Measurements from ENCODE around the gene CLBA1.
"Not testable (repeated sequence)": the region's sequence is repeated elsewhere in the genome, so short reads cannot be mapped to it uniquely, and the experiment has no call there.

The CLBA1 gene

GRCh38 chr14:105026033-105026785, 40.6 kb downstream of the CLBA1 start:
- no peak for DNase-seq

- DNase-seq = peak; percentile 12
Measured at GRCh38 chr14:105026802-105027563, 41.4 kb downstream of the CLBA1 start.

- not testable (repeated sequence) for DNase-seq
Measured at GRCh38 chr14:105027718-105028117, 42.1 kb downstream of the CLBA1 start.

DNA sequence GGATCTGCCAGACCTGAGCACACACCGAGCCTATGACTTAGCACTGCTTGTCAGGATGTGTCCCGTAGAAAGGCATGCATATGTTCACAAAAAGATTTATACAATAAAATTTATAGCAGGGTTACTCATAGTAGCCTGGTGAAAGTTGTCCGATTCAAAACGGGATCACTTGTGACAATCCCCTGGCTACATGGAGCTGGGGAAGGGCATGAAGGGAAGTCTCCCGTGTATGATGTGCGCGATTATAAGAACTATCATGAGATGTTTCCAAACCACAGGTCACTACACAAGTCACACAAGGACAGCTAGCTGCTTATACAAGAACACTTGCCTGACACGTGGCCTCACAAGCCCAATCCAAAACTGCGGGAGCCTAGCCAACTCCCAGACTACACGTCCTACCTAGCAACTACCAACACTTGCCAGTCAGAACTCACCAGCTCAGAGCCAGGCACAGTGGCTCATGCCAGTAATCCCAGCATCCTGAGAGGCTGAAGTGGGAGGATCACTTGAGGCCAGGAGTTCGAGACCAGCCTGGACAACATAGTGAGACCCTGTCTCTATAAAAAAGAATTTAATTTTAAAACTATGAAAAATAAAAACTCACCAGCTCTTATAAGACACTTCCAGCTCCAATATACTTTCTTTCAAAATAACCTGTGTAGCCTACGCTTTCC, 42.8 kb downstream of the CLBA1 start:
- DNase-seq = no peak

DNA sequence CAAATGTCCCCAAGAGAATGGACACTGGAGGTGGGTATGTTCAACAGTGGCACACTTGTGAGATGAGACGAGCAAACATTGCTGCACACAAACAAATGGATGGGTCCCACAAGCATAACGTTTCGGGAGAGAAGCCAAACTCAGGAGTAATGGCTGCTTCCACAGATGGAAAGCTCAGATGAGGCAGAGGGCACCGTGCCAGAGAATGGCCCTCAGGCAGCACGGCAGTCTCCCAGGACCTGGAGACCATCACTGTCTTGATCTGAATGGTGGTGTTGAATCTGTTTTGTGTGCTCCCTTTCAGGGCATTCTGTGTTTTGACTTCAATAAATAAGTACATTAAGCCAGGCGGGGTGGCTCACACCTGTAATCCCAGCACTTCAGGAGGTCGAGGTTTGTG, 43.8 kb downstream of the CLBA1 start:
- no peak for DNase-seq

DNA sequence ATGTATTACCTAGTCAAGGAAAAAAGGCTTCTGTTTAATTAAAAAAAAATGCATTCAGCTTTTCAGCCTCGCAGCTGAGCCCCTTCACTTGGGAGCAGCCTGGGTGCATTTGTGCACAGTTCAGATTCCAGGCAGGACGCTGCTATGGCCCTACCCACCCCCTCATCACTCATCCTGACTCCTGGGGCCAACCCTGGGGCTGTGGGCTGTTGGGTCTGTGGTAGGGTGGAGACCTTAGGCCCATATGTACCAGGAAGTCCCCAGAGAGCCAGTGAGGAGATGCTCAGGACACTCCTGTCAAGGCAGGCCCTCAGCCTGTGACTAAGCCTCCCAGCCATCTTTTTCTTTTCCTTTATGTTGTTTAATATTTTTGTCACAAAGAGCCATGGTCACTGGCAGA, 44.6 kb downstream of the CLBA1 start:
- DNase-seq = no peak

- DNase-seq = no peak
Measured at GRCh38 chr14:105030836-105031396, 45.3 kb downstream of the CLBA1 start.

- DNase-seq = not testable (repeated sequence)
Measured at GRCh38 chr14:105032451-105032901, 46.9 kb downstream of the CLBA1 start.

DNA sequence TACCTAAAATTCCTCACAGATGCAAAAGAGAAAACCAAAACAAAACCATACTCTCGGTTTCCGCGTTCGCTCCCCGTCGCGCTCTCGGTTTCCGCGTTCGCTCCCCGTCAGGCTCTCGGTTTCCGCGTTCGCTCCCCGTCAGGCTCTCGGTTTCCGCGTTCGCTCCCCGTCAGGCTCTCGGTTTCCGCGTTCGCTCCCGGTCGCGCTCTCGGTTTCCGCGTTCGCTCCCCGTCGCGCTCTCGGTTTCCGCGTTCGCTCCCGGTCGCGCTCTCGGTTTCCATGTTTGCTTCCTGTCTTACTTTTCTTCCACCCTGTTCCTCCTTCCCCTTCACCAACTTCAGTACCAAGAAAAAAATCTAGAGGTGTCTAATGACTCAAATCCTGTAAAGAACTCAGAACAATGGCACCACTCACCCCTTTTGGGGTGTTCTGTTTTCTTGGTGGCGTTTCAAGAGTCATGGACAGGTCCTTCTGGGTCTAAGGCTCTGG, 47.9 kb downstream of the CLBA1 start:
- not testable (repeated sequence) for DNase-seq

DNA sequence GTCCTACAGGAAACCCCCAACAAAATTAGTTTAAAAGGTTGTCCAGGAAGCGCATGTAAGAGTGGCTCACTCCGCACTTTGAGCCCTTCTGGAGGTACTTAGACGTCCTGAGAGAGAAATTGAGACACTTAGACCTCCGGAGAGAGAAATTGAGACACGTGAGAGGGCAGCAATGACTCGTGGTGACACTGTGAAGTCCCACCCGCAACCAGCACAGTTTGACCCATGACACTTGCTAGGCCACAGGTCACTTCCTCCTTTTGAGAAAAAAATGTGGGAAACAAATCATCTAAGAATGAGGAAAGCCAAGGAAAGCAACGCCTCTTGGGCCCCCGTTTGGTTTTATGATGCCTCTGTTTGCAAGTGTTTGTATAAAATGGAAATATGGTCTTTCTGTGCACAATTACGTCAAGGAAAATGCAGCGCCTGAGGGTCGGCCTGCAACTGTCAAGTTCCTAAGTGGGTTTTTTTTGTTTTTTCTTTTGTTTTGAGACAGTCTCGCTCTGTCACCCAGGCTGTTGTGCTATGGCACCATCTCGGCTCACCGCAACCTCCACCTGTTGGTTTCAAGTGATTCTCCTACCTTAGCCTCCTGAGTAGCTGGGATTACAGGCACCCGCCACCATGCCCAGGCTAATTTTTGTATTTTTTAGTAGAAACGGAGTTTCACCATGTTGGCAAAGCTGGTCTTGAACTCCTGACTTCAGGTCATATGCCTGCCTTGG, 48.9 kb downstream of the CLBA1 start:
- no peak for DNase-seq

DNA sequence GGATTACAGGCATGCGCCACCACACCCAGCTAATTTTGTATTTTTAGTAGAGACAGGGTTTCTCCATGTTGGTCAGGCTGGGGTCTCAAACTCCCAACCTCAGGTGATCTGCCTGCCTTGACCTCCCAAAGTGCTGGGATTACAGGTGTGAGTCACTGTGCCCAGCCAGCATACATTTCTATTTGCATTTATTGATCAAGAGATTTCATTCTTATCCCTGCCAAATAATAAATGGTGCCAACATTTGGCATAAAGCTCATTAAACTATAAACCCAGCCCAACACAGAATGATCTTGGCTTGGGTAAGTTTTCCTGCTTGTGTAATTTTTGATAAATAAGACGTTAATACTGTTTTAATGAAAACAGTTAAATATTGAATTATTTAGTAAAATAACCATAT, 50.0 kb downstream of the CLBA1 start:
- DNase-seq = not testable (repeated sequence)

DNA sequence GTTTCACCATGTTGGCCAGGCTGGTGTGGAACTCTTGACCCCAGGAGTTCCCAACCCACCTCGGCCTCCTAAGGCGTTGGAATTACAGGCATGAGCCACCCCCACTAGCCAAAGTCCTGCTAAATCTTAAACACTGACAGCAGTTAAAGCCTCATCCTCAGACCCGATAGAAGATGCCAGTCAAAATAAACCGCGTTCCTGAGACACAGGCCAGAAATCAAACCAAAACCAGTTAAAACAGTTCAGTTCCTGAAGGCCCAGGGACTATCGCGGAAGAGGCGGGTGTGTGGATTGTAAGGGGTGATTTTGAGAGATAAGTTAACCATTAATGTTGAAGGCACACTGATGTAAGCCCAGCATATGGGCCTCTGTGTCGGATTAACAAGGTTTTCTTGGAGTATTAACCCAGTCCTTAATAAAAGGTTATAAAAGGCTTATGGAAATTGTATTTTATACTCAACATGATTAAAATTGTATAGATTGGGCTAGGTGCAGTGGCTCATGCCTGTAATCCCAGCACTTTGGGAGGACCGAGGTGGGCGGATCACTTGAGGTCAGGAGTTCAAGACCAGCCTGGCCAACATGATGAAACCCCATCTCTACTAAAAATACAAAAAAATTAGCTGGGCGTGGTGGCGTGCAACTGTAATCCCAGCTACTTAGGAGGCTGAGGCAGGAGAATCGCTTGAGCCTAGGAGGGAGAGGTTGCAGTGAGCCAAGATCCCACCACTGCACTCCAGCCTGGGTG, 54.0 kb downstream of the CLBA1 start:
- DNase-seq = no peak

DNA sequence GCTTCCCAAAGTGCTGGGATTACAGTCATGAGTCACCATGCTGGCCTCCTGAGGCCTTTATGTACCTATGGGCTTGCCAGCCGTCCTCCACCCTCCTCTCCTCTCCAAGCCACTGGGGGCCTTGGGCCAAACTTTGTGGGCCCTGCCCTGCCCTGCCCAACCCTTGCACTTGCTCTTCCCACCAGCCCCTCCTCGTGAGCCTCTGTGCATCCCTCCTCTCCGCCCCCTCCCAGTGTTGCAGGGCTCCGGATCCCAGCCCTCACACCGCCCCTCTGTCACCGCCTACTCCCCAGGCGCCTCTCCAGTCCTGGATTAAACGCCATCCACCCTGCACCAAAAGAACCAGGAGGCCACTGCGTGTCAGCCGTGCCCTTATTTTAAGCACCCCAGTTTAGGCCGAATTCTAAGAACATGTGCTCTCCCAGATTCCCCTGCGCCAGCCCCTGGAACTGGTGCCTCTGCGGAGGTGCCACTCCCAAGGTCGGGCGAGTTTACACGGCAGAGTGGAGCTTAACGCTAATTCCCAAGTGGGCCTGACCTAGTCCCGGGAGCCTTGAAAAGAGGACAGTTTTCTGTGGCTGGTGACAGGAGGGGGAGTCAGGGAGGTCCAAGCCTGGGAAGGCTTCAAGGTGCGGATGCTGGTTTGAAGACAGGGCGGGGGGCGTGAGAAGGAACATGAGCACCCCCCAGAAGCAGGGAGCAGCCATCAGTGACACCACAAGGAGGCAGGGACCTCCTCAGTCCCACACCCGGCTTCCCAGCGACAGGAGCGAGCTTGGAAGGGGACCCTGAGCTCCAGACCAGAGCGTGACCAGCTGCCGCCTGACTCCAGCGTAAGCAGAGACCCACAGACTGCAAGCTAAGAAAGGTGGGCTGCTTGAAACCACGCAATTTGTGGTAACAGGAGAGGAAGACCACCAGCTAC, 56.5 kb downstream of the CLBA1 start:
- no peak for DNase-seq

DNA sequence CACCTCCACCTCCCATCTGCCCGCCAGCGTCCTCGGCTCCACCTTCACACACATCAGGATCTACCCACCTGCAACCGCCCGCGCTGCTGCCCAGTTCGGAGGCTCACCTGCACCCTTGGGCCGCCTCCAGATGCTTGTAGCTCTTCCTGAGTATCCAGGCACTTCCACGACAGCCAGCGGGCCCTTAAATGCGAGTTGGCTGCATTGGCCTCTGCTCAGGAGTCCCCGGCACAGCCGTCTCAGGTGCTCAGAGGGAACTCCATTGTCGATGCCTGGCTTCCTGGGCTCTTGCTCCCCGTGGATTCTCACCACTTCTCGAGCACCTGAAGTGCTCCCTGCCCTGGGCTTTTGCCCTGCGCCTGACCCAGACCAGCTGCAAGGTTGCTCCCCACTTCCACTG, 57.2 kb downstream of the CLBA1 start:
- no peak for DNase-seq

- no peak for DNase-seq
Measured at GRCh38 chr14:105043641-105044040, 58.1 kb downstream of the CLBA1 start.

Measured in NCI-H2171 treated with DMSO at 0.1 percent for 48 hours (cell line).